IPS-11a (cell line): ENCODE results near the gene CYB5R3.
"Not testable (repeated sequence)": the region's sequence is repeated elsewhere in the genome, so short reads cannot be mapped to it uniquely, and the experiment has no call there.

Experiments used
- H3K4me3 ChIP-seq: one replicate; pipeline ENCODE4 v1.5.1; 2013; ENCODE audit warnings: low read depth, low read length, control low read depth

Gene CYB5R3

GRCh38 chr22:42626431-42626830 is 22.8 kb downstream of the CYB5R3 start:
- H3K4me3 ChIP-seq, result no peak overlapping the region

GRCh38 chr22:42625416-42625815 is 23.8 kb downstream of the CYB5R3 start:
- no peak overlapping the region for H3K4me3 ChIP-seq

- H3K4me3 ChIP-seq, result no peak overlapping the region
These were observed 24.6 kb downstream of the CYB5R3 start for GRCh38 chr22:42624551-42625106.

- H3K4me3 ChIP-seq, result no peak overlapping the region
These were observed 25.3 kb downstream of the CYB5R3 start for GRCh38 chr22:42623756-42624441.

- H3K4me3 ChIP-seq, result no peak overlapping the region
These were observed 25.9 kb downstream of the CYB5R3 start for GRCh38 chr22:42623301-42623751.

- no peak overlapping the region for H3K4me3 ChIP-seq
These were observed 27.0 kb downstream of the CYB5R3 start for GRCh38 chr22:42622061-42622710.

- H3K4me3 ChIP-seq, result no peak overlapping the region
These were observed 27.6 kb downstream of the CYB5R3 start for GRCh38 chr22:42621505-42622002.

- H3K4me3 ChIP-seq, result no peak overlapping the region
These were observed 29.1 kb downstream of the CYB5R3 start for GRCh38 chr22:42620084-42620483.

- no peak overlapping the region for H3K4me3 ChIP-seq
These were observed 29.7 kb downstream of the CYB5R3 start for GRCh38 chr22:42619261-42620063.

- H3K4me3 ChIP-seq, result no peak overlapping the region
These were observed 31.8 kb downstream of the CYB5R3 start for GRCh38 chr22:42617155-42617983.

GRCh38 chr22:42615860-42616175 is 33.4 kb downstream of the CYB5R3 start:
- H3K4me3 ChIP-seq, result not testable (repeated sequence)

GRCh38 chr22:42615092-42615859 is 33.9 kb downstream of the CYB5R3 start:
- H3K4me3 ChIP-seq, result peak overlapping the region; percentile 95

- H3K4me3 ChIP-seq, result peak within 1 kb of the TSS; percentile 95
These were observed 34.7 kb downstream of the CYB5R3 start, which contains the start of gene POLDIP3 for GRCh38 chr22:42614312-42615091. POLDIP3 (minus strand) TSS chr22:42614883; CDS start chr22:42614857, 26 bp downstream.

GRCh38 chr22:42613872-42614301 is 35.3 kb downstream of the CYB5R3 start:
- peak overlapping the region; percentile 95 for H3K4me3 ChIP-seq

- H3K4me3 ChIP-seq, result no peak overlapping the region
These were observed 36.9 kb downstream of the CYB5R3 start for GRCh38 chr22:42612336-42612735.

- H3K4me3 ChIP-seq, result no peak overlapping the region
These were observed 38.1 kb downstream of the CYB5R3 start for GRCh38 chr22:42611051-42611450.

GRCh38 chr22:42610186-42610585 is 39.0 kb downstream of the CYB5R3 start:
- H3K4me3 ChIP-seq, result no peak overlapping the region

GRCh38 chr22:42608823-42609361 is 40.3 kb downstream of the CYB5R3 start:
- no peak overlapping the region for H3K4me3 ChIP-seq
